SU-DHL-6 (cell line): ENCODE data around the gene CA12.

ENCODE experiments used
- H2AFZ ChIP-seq: fragments of 200-600 bp; sonication (generic); 2 replicates; pipeline ENCODE4 v1.6.1; 2014; ENCODE audit warnings: low read depth, mild to moderate bottlenecking, moderate library complexity, mixed read lengths, antibody characterized with exemption, low read length; ENCODE audit not compliant: severe bottlenecking
- H3F3A ChIP-seq: fragments of 200-600 bp; shearing (Covaris generic); 2 replicates; pipeline ENCODE4 v1.6.0; 2016; ENCODE audit warnings: antibody characterized with exemption, mild to moderate bottlenecking; ENCODE audit not compliant: insufficient read depth
- H3K27ac ChIP-seq: fragments of 200-600 bp; sonication (generic); 2 replicates; pipeline ENCODE4 v1.5.1; 2016; ENCODE audit warnings: low read depth, mild to moderate bottlenecking, low read length, moderate library complexity, mixed read lengths
- H3K27me3 ChIP-seq: fragments of 200-600 bp; sonication (generic), shearing (Covaris generic); 2 replicates; pipeline ENCODE4 v1.6.0; 2014; ENCODE audit warnings: mild to moderate bottlenecking, low read length
- H3K36me3 ChIP-seq: fragments of 200-600 bp; sonication (generic); 2 replicates; pipeline ENCODE4 v1.6.1; 2014; ENCODE audit warnings: mild to moderate bottlenecking, low read length, mixed read lengths
- H3K4me2 ChIP-seq: fragments of 300-600, 200-600 bp; shearing (Covaris generic), sonication (generic); 2 replicates; pipeline ENCODE4 v1.6.0; 2014; ENCODE audit warnings: low read length, low read depth, mild to moderate bottlenecking; ENCODE audit not compliant: poor library complexity, severe bottlenecking
- H3K4me3 ChIP-seq: fragments of 200-600 bp; sonication (generic); 2 replicates; pipeline ENCODE4 v1.5.1; 2014; ENCODE audit warnings: antibody characterized with exemption, low read length, mild to moderate bottlenecking, mixed read lengths; ENCODE audit not compliant: insufficient read depth, poor library complexity, severe bottlenecking
- H3K79me2 ChIP-seq: fragments of 200-600 bp; sonication (generic); 2 replicates; pipeline ENCODE4 v1.6.1; 2014; ENCODE audit warnings: mild to moderate bottlenecking, low read length, moderate library complexity; ENCODE audit not compliant: insufficient read depth
- H3K9ac ChIP-seq: fragments of 200-600 bp; sonication (generic); 2 replicates; pipeline ENCODE4 v1.7.0; 2014; ENCODE audit warnings: mild to moderate bottlenecking, low read length
- H3K9me2 ChIP-seq: fragments of 200-600 bp; sonication (generic); replicated peaks from 2 replicates; pipeline ENCODE4 v1.6.1; 2014; ENCODE audit warnings: low read length; ENCODE audit not compliant: insufficient read depth
- H3K9me3 ChIP-seq: fragments of 200-600 bp; sonication (generic); 2 replicates; pipeline ENCODE4 v1.6.1; 2014; ENCODE audit warnings: low read length, mixed read lengths; ENCODE audit not compliant: insufficient read depth
- H4K20me1 ChIP-seq: fragments of 200-600 bp; sonication (generic); 2 replicates; pipeline ENCODE4 v1.6.1; 2014; ENCODE audit warnings: low read depth, mild to moderate bottlenecking, antibody characterized with exemption, low read length, moderate library complexity, mixed read lengths
- EZH2phosphoT487 ChIP-seq: fragments of 200-600 bp; sonication (generic), shearing (Covaris generic); conservative IDR thresholded peaks from 2 replicates; pipeline ENCODE4 v1.6.1; 2018; ENCODE audit warnings: mild to moderate bottlenecking, antibody characterized with exemption, low read length, moderate library complexity, mixed read lengths
- TF ChIP-seq, protein P1 (sequence below): fragments of 200-600 bp; sonication (generic); IDR thresholded peaks from one replicate; pipeline ENCODE4 v1.5.1; 2017; ENCODE audit warnings: antibody characterized with exemption, mild to moderate bottlenecking, low read length, moderate library complexity; ENCODE audit not compliant: insufficient read depth, poor library complexity, severe bottlenecking

Gene CA12

DNA sequence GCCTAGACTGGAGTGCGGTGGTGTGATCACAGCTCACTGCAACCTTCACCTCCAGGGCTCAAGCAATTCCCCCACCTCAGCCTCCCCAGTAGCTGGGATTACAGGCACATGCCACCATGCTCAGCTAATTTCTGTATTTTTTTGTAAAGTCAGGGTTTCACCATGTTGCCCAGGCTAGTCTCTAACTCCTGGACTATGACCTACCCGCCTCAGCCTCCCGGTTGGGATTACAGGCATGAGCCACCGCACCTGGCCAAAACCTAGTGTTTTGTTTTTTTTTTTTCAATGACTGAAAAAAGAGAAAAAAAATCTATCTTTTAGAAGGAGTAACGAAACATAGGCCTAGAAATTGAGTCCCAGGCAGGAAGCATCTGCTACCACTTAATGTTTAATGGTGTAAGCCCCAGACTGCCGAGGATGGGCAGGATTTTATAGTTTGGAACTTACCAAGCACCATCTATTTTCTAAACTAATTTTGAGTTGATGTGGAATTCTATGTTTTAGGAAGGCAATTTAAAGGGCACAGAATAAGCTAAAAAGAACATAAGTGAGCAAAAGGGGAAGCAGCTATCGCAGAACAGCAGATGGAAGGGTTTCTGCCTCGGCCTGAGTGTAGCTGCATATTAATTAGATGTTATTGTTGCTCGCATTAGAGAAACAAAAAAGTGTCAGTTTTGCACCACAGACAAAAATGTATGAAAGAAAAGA is 24.2 kb upstream of the CA12 start:
- Histone ChIP-seq H4K20me1 (no peaks in the 10 kb centered on the region), H3K4me2 (no peak overlapping the region), H3K36me3 (no peaks in the 10 kb centered on the region), H2AFZ (no peak overlapping the region), H3K9me3 (no peaks in the 10 kb centered on the region), H3K9me2 (no peaks in the 10 kb centered on the region), H3K27me3 (no peaks in the 10 kb centered on the region), H3K4me3 (no peak overlapping the region), H3K9ac (no peak overlapping the region), H3K27ac (no peak overlapping the region), H3F3A (no peaks in the 10 kb centered on the region), H3K79me2 (no peaks in the 10 kb centered on the region)
- TF ChIP-seq, protein P1, sequence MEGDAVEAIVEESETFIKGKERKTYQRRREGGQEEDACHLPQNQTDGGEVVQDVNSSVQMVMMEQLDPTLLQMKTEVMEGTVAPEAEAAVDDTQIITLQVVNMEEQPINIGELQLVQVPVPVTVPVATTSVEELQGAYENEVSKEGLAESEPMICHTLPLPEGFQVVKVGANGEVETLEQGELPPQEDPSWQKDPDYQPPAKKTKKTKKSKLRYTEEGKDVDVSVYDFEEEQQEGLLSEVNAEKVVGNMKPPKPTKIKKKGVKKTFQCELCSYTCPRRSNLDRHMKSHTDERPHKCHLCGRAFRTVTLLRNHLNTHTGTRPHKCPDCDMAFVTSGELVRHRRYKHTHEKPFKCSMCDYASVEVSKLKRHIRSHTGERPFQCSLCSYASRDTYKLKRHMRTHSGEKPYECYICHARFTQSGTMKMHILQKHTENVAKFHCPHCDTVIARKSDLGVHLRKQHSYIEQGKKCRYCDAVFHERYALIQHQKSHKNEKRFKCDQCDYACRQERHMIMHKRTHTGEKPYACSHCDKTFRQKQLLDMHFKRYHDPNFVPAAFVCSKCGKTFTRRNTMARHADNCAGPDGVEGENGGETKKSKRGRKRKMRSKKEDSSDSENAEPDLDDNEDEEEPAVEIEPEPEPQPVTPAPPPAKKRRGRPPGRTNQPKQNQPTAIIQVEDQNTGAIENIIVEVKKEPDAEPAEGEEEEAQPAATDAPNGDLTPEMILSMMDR = no peak
- TF ChIP-seq EZH2phosphoT487 = no peak

DNA sequence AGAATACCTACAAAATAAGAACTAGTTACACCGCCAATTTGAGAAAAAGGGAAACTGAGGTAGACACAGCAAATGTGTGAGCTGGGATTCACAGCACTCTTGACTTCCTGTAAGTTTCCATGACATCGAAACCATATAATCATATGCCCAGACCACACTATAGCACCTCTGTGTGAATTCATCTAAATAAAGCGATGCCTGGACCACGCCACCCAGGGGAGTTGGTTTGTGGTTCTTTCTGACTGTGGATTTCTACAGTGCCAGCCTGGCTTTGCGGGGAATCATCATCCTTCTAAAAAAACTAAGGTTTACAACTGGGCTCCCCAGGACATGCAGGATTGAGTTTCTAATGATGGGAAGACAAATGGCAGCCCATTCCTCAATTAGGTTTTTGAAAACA is 23.5 kb upstream of the CA12 start:
- Histone ChIP-seq H4K20me1 (no peaks in the 10 kb centered on the region), H3K36me3 (no peaks in the 10 kb centered on the region), H3K79me2 (no peaks in the 10 kb centered on the region), H3K27ac (no peak overlapping the region), H3F3A (no peaks in the 10 kb centered on the region), H3K9me2 (no peaks in the 10 kb centered on the region), H3K27me3 (no peaks in the 10 kb centered on the region), H3K9me3 (no peaks in the 10 kb centered on the region), H2AFZ (no peak overlapping the region), H3K9ac (no peak overlapping the region), H3K4me3 (no peak overlapping the region), H3K4me2 (no peak overlapping the region)
- TF ChIP-seq EZH2phosphoT487 = no peak
- TF ChIP-seq, protein P1 = no peak

DNA sequence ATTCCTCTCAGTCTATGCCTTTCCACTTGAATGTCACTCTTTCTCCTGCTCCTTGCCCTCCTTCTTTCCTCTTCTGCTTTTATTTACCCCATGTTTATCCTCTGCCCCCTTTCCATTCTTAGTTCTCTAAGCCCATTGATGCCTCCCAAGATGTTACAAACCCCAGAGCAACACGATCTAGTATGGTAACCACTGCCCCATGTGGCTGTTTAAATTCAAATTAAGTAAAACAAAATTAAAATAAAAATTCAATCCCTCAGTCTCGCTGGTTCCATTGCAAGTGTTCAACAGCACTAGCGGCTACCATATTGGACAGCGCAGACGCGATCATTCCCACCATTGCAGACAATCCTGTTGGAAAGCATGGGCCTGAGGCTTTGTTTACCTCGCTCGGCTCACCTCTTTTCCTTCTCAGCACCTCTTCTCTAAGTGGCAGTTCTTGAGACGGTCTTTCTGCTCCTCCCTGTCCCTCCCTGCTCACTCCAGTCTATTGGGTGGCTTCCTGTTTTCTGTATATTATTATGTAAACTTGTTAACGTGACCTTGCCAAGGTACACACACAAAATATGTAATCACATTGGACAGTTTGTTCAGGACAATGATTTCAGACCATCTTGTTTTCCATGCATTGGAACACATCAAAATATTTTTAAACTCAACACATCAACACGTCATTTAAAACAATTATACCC is 21.8 kb upstream of the CA12 start:
- no peak overlapping the region for H3K4me3 ChIP-seq
- no peaks in the 10 kb centered on the region for H3K36me3 ChIP-seq
- H3F3A ChIP-seq = no peaks in the 10 kb centered on the region
- H3K9me3 ChIP-seq = no peaks in the 10 kb centered on the region
- H3K27ac ChIP-seq = no peak overlapping the region
- H3K9ac ChIP-seq = no peak overlapping the region
- H3K27me3 ChIP-seq = no peaks in the 10 kb centered on the region
- H4K20me1 ChIP-seq = no peaks in the 10 kb centered on the region
- no peaks in the 10 kb centered on the region for H3K79me2 ChIP-seq
- H3K9me2 ChIP-seq = no peaks in the 10 kb centered on the region
- H3K4me2 ChIP-seq = no peak overlapping the region
- TF ChIP-seq, protein P1 = no peak
- no peak for TF ChIP-seq EZH2phosphoT487
- H2AFZ ChIP-seq = no peak overlapping the region
